IPS DF 4.7 (cell line): Measurements from ENCODE around the gene OR10AG1.

Source experiments
- DNase-seq: peaks from one replicate; pipeline ENCODE4 v3.0.0-alpha.2; 2013; ENCODE audit warnings: low spot score; ENCODE audit errors: extremely low read depth

Gene OR10AG1

GRCh38 chr11:55969845-55970244, at the start of gene OR10AG1:
Gene OR10AG1, minus strand, starts transcription at chr11:55969945. Its CDS starts 38 bp downstream, at chr11:55969907.
- DNase-seq: no peak

- no peak for DNase-seq
Measured at GRCh38 chr11:56013805-56014204, 44.1 kb upstream of the OR10AG1 start.

- DNase-seq: no peak
Measured at GRCh38 chr11:56010716-56011115, 41.0 kb upstream of the OR10AG1 start.

- DNase-seq: no peak
Measured at GRCh38 chr11:55994525-55994924, 24.8 kb upstream of the OR10AG1 start, which contains the start of gene OR5F1. Gene OR5F1, minus strand, starts transcription at chr11:55994625. Its CDS starts 0 bp downstream, at chr11:55994625.

- no peak for DNase-seq
Measured at GRCh38 chr11:55970935-55971334, 1.2 kb upstream of the OR10AG1 start.

- no peak for DNase-seq
Measured at GRCh38 chr11:55967914-55968313, 1.8 kb downstream of the OR10AG1 start.

GRCh38 chr11:55966391-55966790, 3.4 kb downstream of the OR10AG1 start:
- DNase-seq: no peak

GRCh38 chr11:55956521-55956920, 13.2 kb downstream of the OR10AG1 start:
- DNase-seq: no peak

- no peak for DNase-seq
Measured at GRCh38 chr11:55949330-55949729, 20.4 kb downstream of the OR10AG1 start.

GRCh38 chr11:55942785-55943392, 26.9 kb downstream of the OR10AG1 start:
- DNase-seq: peak; percentile 28

- DNase-seq: no peak
Measured at GRCh38 chr11:55936300-55936699, 33.4 kb downstream of the OR10AG1 start, which contains the start of gene OR5I1. Gene OR5I1, minus strand, starts transcription at chr11:55936400. Its CDS starts 0 bp downstream, at chr11:55936400.

- no peak for DNase-seq
Measured at GRCh38 chr11:55920537-55920936, 49.2 kb downstream of the OR10AG1 start.
